WTC11 (cell line): ENCODE measurements around the gene SECISBP2. TPM values are rescaled to one million over a fixed set of nuclear protein-coding genes. Genes with fewer than 3 reads are reported as not detected.

Source experiments
- ATAC-seq: fragments of 200-7000 bp; cut with Tn5 transposase; 2 replicates; pipeline ENCODE4 v1.10.0; 2021; ENCODE audit warnings: mild to moderate bottlenecking, moderate library complexity
- CTCF ChIA-PET: fragments of 300-600 bp; sonication (Branson Sonifier 250); formaldehyde crosslinking; loops from one replicate; lab custom pipeline; 2021; ENCODE audit warnings: antibody characterized with exemption; lab: Charles Lee
- POLR2A ChIA-PET: fragments of 350-600 bp; sonication (Branson Sonifier 250); formaldehyde crosslinking; loops from one replicate; lab custom pipeline; 2021; ENCODE audit warnings: antibody characterized with exemption; lab: Charles Lee
- DNase-seq: peaks from one replicate; pipeline ENCODE4 v3.0.0; 2021; ENCODE audit warnings: low spot score
- H3K27ac Mint-ChIP-seq: 2 replicates; pipeline ENCODE4 v1.8.0; 2021; ENCODE audit warnings: mixed read lengths
- H3K27me3 Mint-ChIP-seq: 2 replicates; pipeline ENCODE4 v1.8.0; 2021; ENCODE audit warnings: low read depth, mild to moderate bottlenecking, moderate library complexity, mixed read lengths
- H3K36me3 Mint-ChIP-seq: 2 replicates; pipeline ENCODE4 v1.8.0; 2021; ENCODE audit warnings: mixed read lengths
- H3K4me1 Mint-ChIP-seq: 2 replicates; pipeline ENCODE4 v1.8.0; 2022; ENCODE audit warnings: mixed read lengths
- H3K4me3 Mint-ChIP-seq: 2 replicates; pipeline ENCODE4 v1.8.0; 2021; ENCODE audit warnings: mild to moderate bottlenecking, moderate library complexity, mixed read lengths
- H3K9me3 Mint-ChIP-seq: 2 replicates; pipeline ENCODE4 v1.8.0; 2021; ENCODE audit warnings: mixed read lengths
- AFF4 ChIP-seq: sonication (generic); formaldehyde crosslinking; IDR thresholded peaks from 2 replicates; pipeline ENCODE4 v1.8.1; 2023; ENCODE audit warnings: mild to moderate bottlenecking, missing genetic modification reagents, borderline replicate concordance
- CTCF ChIP-seq: fragments of 200-600 bp; IDR thresholded peaks from 2 replicates; pipeline ENCODE4 v1.8.0; 2022; ENCODE audit warnings: antibody characterized with exemption
- HMGA2 ChIP-seq: fragments of 250-450 bp; sonication (Bioruptor Pico); IDR thresholded peaks from 2 replicates; pipeline ENCODE4 v1.4.0; 2021; ENCODE audit warnings: mild to moderate bottlenecking, moderate library complexity
- MLX ChIP-seq: sonication (generic); formaldehyde crosslinking; IDR thresholded peaks from 2 replicates; pipeline ENCODE4 v1.8.1; 2023; ENCODE audit warnings: mild to moderate bottlenecking, missing genetic modification reagents, moderate library complexity
- PRDM15 ChIP-seq: sonication (generic); formaldehyde crosslinking; IDR thresholded peaks from 2 replicates; pipeline ENCODE4 v1.8.0; 2022; ENCODE audit warnings: missing genetic modification reagents
- STAT6 ChIP-seq: sonication (generic); formaldehyde crosslinking; conservative IDR thresholded peaks from 2 replicates; pipeline ENCODE4 v1.8.1; 2023; ENCODE audit warnings: mild to moderate bottlenecking, low read depth, missing genetic modification reagents, moderate library complexity
- ZNF317 ChIP-seq: sonication (generic); formaldehyde crosslinking; IDR thresholded peaks from 2 replicates; pipeline ENCODE4 v1.8.1; 2023; ENCODE audit warnings: low read depth, mild to moderate bottlenecking, moderate library complexity, missing genetic modification reagents, borderline replicate concordance
- ZNF423 ChIP-seq: fragments of 250-450 bp; sonication (Bioruptor Pico); IDR thresholded peaks from 2 replicates; pipeline ENCODE4 v2.1.2; 2022; ENCODE audit warnings: mild to moderate bottlenecking, moderate library complexity
- total RNA-seq: library from RNA; stranded (reverse); gene quantifications from 3 replicates; pipeline ENCODE4 v1.2.3, GENCODE V29; 2021
- TF ChIP-seq, protein P1 (sequence below): fragments of 250-450 bp; sonication (Bioruptor Pico); conservative IDR thresholded peaks from 2 replicates; pipeline ENCODE4 v1.9.0; 2021; ENCODE audit warnings: mild to moderate bottlenecking
- TF ChIP-seq, protein P2 (sequence below): sonication (generic); formaldehyde crosslinking; IDR thresholded peaks from 2 replicates; pipeline ENCODE4 v1.8.1; 2022; ENCODE audit warnings: low read depth, mild to moderate bottlenecking, moderate library complexity, missing genetic modification reagents, borderline replicate concordance
- TF ChIP-seq, protein P3 (sequence below): sonication (generic); formaldehyde crosslinking; IDR thresholded peaks from 2 replicates; pipeline ENCODE4 v1.8.1; 2023; ENCODE audit warnings: mild to moderate bottlenecking, missing genetic modification reagents

Gene SECISBP2
- total RNA-seq, 1 experiment from 2014 or later: 66.2 TPM

GRCh38 chr9:89328064-89328463 is 9.8 kb downstream of the SECISBP2 start:
- TF ChIP-seq, protein P1, sequence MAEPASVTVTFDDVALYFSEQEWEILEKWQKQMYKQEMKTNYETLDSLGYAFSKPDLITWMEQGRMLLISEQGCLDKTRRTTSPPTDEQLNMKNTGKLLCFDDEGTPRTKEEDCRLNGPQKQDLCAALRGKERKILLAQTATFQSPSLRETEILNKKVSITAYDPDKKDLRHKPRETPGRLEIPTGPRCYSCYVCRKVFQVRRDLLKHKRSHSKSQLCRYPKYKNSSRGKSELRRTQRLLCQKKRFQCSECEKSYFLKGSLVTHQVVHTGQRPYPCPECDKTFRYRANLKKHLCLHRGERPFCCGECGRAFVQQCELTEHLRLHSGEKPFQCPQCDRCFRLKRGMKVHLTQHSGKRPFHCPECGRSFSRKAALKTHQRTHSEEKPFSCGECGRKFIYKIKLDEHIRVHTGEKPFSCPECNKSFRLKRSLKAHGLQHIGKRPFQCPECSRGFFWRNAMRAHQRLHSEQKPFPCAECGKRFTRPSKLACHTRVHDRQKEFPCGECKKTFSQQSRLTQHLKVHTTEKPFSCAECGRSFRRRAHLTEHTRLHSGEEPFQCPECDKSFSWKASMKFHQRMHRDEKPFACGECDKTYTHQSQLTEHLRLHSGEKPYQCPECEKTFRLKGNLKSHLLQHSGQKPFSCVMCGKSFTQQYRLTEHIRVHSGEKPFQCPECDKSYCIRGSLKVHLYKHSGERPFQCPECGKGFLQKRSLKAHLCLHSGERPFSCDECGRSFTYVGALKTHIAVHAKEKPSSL (CRISPR knock-in tag): no peak
- TF ChIP-seq, protein P2, sequence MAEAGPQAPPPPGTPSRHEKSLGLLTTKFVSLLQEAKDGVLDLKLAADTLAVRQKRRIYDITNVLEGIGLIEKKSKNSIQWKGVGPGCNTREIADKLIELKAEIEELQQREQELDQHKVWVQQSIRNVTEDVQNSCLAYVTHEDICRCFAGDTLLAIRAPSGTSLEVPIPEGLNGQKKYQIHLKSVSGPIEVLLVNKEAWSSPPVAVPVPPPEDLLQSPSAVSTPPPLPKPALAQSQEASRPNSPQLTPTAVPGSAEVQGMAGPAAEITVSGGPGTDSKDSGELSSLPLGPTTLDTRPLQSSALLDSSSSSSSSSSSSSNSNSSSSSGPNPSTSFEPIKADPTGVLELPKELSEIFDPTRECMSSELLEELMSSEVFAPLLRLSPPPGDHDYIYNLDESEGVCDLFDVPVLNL (CRISPR knock-in tag): no peak
- TF ChIP-seq AFF4: no peak
- TF ChIP-seq ZNF317 (CRISPR knock-in tag): no peak
- TF ChIP-seq STAT6 (CRISPR knock-in tag): no peak
- TF ChIP-seq, protein P3, sequence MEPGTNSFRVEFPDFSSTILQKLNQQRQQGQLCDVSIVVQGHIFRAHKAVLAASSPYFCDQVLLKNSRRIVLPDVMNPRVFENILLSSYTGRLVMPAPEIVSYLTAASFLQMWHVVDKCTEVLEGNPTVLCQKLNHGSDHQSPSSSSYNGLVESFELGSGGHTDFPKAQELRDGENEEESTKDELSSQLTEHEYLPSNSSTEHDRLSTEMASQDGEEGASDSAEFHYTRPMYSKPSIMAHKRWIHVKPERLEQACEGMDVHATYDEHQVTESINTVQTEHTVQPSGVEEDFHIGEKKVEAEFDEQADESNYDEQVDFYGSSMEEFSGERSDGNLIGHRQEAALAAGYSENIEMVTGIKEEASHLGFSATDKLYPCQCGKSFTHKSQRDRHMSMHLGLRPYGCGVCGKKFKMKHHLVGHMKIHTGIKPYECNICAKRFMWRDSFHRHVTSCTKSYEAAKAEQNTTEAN (CRISPR knock-in tag): no peak
- TF ChIP-seq PRDM15 (CRISPR knock-in tag): no peak
- TF ChIP-seq HMGA2 (CRISPR knock-in tag): no peak
- TF ChIP-seq ZNF423 (CRISPR knock-in tag): no peak
- no peak for TF ChIP-seq CTCF
- no peak for TF ChIP-seq MLX (CRISPR knock-in tag)
- ChIA-PET POLR2A (no interaction called here), CTCF (interaction anchor here (1.3 kb wide), 1 partner anchor 10 kb away, joined by 7 read pairs; the partner anchor contains the start of gene SECISBP2)
- Mint-ChIP-seq H3K4me3 (no peak overlapping the region), H3K27me3 (no peaks in the 10 kb centered on the region), H3K36me3 (peaks cover 54% of the 10 kb centered on the region), H3K9me3 (no peaks in the 10 kb centered on the region), H3K4me1 (no peaks in the 10 kb centered on the region), H3K27ac (no peak overlapping the region)
- DNase-seq (no peak), ATAC-seq (no peak)
